K562 (cell line): ENCODE measurements around the gene NSMCE1. TPM values are rescaled to one million over a fixed set of nuclear protein-coding genes. Genes with fewer than 3 reads are reported as not detected.

Source experiments
- PHF21A ChIP-seq: fragments of 450-650 bp; IDR thresholded peaks from 2 replicates; pipeline ENCODE4 v1.6.1; 2017; ENCODE audit warnings: low read depth, borderline replicate concordance
- ZNF79 ChIP-seq: fragments of 250-450 bp; sonication (Bioruptor Pico); IDR thresholded peaks from 2 replicates; pipeline ENCODE4 v1.4.0; 2020; ENCODE audit warnings: low read depth, mild to moderate bottlenecking, moderate library complexity
- polyA plus RNA-seq, 8 experiments: library from polyadenylated mRNA; depleted of rRNA in 4 of 8; stranded (reverse) in 5 of 8; unstranded in 3 of 8; fragments of >200 nt; fragmentation: Nextera tagmentation in 2 of 8; fragmentation: Illumina TruSeq in 1 of 8; extraction: Ambion mirVana in 2 of 8; extraction: Trizol in 1 of 8; gene quantifications; 2 replicates each; pipeline versions ENCODE4 v1.2.1 to v1.2.3, GENCODE V29; 2011 to 2014; ENCODE audit warnings: inconsistent platforms in 1 of 8, missing spikeins in 1 of 8
- total RNA-seq, 7 experiments: library from RNA; depleted of rRNA in 6 of 7; stranded (reverse); fragments of >200 nt in 6 of 7; fragmentation: Illumina TruSeq in 2 of 7; extraction: Trizol in 2 of 7; gene quantifications; 2 replicates each; pipeline versions ENCODE4 v1.2.1 to v1.2.3, GENCODE V29; 2011 to 2021; ENCODE audit warnings: low replicate concordance in 1 of 7
- TF ChIP-seq, protein P1 (sequence below), 2 experiments: fragments of 450-650 bp; IDR thresholded peaks; 2 replicates each; pipeline ENCODE4 v1.6.1; 2016; ENCODE audit warnings: mild to moderate bottlenecking in 2 of 2, borderline replicate concordance in 1 of 2, low read depth in 1 of 2, moderate library complexity in 1 of 2
- TF ChIP-seq, protein P2 (sequence below): fragments of 250-450 bp; sonication (Bioruptor Pico); IDR thresholded peaks from 2 replicates; pipeline ENCODE4 v1.4.0; 2020; ENCODE audit warnings: mild to moderate bottlenecking, moderate library complexity, borderline replicate concordance

Gene NSMCE1
- total and polyA plus RNA-seq, 9 of the 15 experiments (the other 6 are each of a cell fraction or from before 2014, with no cell fraction given) = 52.1 to 163 (median 61.5) TPM

DNA sequence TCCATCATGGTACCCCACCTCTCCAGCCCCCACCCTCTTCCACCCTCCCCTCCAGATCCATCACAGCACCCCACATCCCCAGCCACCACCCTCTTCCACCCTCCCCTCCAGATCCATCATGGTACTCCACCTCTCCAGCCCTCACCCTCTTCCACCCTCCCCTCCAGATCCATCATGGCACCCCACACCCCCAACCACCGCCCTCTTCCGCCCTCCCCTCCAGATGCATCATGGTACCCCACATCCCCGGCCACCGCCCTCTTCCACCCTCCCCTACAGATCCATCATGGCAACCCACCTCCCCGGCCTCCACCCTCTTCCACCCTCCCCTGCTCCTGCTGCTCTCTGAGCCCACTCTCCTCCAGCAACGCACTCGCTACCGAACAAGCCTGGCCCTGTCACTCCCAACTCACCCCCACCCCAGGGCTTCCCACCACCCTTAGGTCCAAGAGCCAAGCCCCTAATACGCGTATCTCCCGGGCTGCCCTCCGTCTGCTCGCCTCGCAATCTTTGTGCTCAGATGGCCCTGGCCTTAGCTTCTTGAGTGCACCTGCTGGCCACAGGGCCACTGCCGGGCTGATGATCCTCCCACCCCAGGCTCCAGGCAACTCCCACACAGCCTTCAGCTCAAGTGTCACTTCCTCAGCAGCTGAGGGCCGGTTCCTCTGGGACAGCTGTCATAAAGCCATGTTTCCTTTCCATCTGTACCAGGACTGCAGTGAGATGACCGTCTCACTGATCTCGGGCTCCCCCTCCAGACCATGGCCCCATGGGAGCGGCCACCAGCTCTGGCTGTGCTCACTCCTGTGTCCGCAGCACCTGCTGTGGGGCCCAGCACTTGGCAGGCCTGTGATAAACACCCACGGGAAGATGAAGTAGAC is 39.7 kb downstream of the NSMCE1 start (continued):
- TF ChIP-seq, protein P1, sequence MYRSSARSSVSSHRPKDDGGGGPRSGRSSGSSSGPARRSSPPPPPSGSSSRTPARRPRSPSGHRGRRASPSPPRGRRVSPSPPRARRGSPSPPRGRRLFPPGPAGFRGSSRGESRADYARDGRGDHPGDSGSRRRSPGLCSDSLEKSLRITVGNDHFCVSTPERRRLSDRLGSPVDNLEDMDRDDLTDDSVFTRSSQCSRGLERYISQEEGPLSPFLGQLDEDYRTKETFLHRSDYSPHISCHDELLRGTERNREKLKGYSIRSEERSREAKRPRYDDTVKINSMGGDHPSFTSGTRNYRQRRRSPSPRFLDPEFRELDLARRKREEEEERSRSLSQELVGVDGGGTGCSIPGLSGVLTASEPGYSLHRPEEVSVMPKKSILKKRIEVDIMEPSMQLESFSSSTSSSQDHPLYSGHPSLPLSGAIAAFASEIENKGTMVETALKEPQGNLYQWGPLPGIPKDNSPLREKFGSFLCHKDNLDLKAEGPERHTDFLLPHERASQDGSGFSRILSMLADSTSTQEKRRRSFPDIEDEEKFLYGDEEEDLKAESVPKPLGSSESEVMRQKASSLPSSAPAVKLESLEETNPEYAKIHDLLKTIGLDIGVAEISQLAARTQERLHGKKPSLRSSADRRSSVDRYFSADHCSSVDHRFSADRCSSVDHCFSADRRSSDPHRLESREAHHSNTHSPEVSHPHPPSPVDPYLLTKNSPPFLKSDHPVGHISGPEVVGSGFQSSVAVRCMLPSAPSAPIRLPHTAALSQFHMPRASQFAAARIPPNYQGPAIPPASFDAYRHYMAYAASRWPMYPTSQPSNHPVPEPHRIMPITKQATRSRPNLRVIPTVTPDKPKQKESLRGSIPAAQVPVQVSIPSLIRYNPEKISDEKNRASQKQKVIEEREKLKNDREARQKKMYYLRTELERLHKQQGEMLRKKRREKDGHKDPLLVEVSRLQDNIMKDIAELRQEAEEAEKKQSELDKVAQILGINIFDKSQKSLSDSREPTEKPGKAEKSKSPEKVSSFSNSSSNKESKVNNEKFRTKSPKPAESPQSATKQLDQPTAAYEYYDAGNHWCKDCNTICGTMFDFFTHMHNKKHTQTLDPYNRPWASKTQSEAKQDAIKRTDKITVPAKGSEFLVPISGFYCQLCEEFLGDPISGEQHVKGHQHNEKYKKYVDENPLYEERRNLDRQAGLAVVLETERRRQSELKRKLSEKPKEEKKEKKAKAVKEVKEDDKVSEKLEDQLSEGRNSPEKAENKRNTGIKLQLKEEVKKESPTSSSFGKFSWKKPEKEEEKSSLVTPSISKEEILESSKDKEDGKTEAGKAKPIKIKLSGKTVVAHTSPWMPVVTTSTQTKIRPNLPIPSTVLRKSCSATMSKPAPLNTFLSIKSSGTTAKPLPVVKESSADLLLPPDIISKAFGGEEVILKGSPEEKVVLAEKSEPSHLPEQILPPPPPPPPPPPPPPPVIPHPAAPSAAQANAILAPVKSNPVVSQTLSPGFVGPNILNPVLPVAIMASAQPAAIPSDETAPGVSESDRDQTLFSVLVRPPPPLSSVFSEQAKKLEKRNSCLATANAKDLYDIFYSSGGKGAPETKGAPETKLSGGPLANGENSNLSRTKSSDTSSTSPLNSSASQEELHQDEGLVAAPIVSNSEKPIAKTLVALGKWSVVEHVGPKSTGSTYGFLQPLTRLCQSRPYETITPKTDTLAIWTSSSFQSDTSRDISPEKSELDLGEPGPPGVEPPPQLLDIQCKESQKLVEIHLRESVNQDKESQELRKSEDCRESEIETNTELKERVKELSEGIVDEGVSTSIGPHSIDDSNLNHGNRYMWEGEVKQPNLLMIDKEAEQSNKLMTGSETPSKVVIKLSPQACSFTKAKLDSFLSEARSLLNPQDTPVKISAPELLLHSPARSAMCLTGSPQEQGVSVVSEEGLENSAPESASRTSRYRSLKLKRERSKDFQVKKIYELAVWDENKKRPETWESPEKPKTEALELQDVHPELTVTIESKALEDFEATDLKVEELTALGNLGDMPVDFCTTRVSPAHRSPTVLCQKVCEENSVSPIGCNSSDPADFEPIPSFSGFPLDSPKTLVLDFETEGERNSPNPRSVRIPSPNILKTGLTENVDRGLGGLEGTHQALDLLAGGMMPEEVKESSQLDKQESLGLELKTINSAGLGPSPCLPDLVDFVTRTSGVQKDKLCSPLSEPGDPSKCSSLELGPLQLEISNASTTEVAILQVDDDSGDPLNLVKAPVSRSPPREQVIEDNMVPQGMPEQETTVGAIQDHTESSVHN (IDR thresholded peaks at IDR 0.05; ENCODE audit: borderline replicate concordance in 1 of 2, low read depth in 1 of 2) = no peak
- TF ChIP-seq, protein P2, sequence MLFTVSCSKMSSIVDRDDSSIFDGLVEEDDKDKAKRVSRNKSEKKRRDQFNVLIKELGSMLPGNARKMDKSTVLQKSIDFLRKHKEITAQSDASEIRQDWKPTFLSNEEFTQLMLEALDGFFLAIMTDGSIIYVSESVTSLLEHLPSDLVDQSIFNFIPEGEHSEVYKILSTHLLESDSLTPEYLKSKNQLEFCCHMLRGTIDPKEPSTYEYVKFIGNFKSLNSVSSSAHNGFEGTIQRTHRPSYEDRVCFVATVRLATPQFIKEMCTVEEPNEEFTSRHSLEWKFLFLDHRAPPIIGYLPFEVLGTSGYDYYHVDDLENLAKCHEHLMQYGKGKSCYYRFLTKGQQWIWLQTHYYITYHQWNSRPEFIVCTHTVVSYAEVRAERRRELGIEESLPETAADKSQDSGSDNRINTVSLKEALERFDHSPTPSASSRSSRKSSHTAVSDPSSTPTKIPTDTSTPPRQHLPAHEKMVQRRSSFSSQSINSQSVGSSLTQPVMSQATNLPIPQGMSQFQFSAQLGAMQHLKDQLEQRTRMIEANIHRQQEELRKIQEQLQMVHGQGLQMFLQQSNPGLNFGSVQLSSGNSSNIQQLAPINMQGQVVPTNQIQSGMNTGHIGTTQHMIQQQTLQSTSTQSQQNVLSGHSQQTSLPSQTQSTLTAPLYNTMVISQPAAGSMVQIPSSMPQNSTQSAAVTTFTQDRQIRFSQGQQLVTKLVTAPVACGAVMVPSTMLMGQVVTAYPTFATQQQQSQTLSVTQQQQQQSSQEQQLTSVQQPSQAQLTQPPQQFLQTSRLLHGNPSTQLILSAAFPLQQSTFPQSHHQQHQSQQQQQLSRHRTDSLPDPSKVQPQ (CRISPR knock-in tag) = no peak
- TF ChIP-seq PHF21A = no peak
- TF ChIP-seq ZNF79 (CRISPR knock-in tag) = no peak
